LHCN-M2 (cell line): ENCODE results near the gene GET4. TPM values are rescaled to one million over a fixed set of nuclear protein-coding genes. Genes with fewer than 3 reads are reported as not detected.

Source experiments
- DNase-seq: peaks from one replicate; pipeline ENCODE4 v3.0.0-alpha.2; 2012; ENCODE audit warnings: low read depth
- total RNA-seq: library from RNA; depleted of rRNA; stranded (reverse); fragments of >200 nt; gene quantifications from 2 replicates; pipeline ENCODE4 v1.2.3, GENCODE V29; 2014

GET4 gene
- total RNA-seq, 1 experiment from 2014 or later: 33.7 TPM

GRCh38 chr7:886626-887487 is 10.5 kb downstream of the GET4 start:
- no peak for DNase-seq

- no peak for DNase-seq
Observed at GRCh38 chr7:887488-887820, 11.1 kb downstream of the GET4 start.

GRCh38 chr7:888081-889024 is 12.0 kb downstream of the GET4 start:
- no peak for DNase-seq

- DNase-seq: no peak
Observed at GRCh38 chr7:889025-889390, 12.7 kb downstream of the GET4 start.

- no peak for DNase-seq
Observed at GRCh38 chr7:889391-889790, 13.0 kb downstream of the GET4 start.

- DNase-seq: no peak
Observed at GRCh38 chr7:890868-891267, 14.5 kb downstream of the GET4 start.

- DNase-seq: no peak
Observed at GRCh38 chr7:891291-891690, 14.9 kb downstream of the GET4 start.

GRCh38 chr7:891805-892204 is 15.5 kb downstream of the GET4 start:
- no peak for DNase-seq

GRCh38 chr7:892648-893593 is 16.6 kb downstream of the GET4 start:
- DNase-seq: no peak

- no peak for DNase-seq
Observed at GRCh38 chr7:893686-894085, 17.3 kb downstream of the GET4 start.

GRCh38 chr7:894164-894867 is 18.0 kb downstream of the GET4 start:
- DNase-seq: no peak

GRCh38 chr7:894927-895450 is 18.6 kb downstream of the GET4 start:
- DNase-seq: no peak

- DNase-seq: no peak
Observed at GRCh38 chr7:895451-896052, 19.2 kb downstream of the GET4 start.

- DNase-seq: no peak
Observed at GRCh38 chr7:896346-897075, 20.2 kb downstream of the GET4 start.

GRCh38 chr7:897086-897485 is 20.7 kb downstream of the GET4 start:
- DNase-seq: no peak

GRCh38 chr7:897771-898376 is 21.5 kb downstream of the GET4 start:
- DNase-seq: no peak

- DNase-seq: no peak
Observed at GRCh38 chr7:898460-898854, 22.1 kb downstream of the GET4 start.

- DNase-seq: no peak
Observed at GRCh38 chr7:898855-899681, 22.7 kb downstream of the GET4 start.
